Measurements from ENCODE around the gene MEMO1.
"Not testable (repeated sequence)": the region's sequence is repeated elsewhere in the genome, so short reads cannot be mapped to it uniquely, and the experiment has no call there.

Gene MEMO1

GRCh38 chr2:31956312-31956711 lies 54.5 kb downstream of the MEMO1 start:
- DNase-seq = no peak

GRCh38 chr2:31953095-31953494 lies 57.7 kb downstream of the MEMO1 start:
- DNase-seq = not testable (repeated sequence)

GRCh38 chr2:31950946-31951562 lies 59.8 kb downstream of the MEMO1 start:
- no peak for DNase-seq

- no peak for DNase-seq
Observed at GRCh38 chr2:31947871-31948270, 62.9 kb downstream of the MEMO1 start.

GRCh38 chr2:31946838-31947237 lies 64.0 kb downstream of the MEMO1 start:
- no peak for DNase-seq

GRCh38 chr2:31945572-31945935 lies 65.3 kb downstream of the MEMO1 start:
- DNase-seq = no peak

- no peak for DNase-seq
Observed at GRCh38 chr2:31944828-31945571, 65.8 kb downstream of the MEMO1 start.

GRCh38 chr2:31943636-31944225 lies 67.1 kb downstream of the MEMO1 start:
- no peak for DNase-seq

GRCh38 chr2:31940920-31941319 lies 69.9 kb downstream of the MEMO1 start:
- no peak for DNase-seq

- DNase-seq = no peak
Observed at GRCh38 chr2:31937741-31938140, 73.1 kb downstream of the MEMO1 start.

GRCh38 chr2:31935370-31935769 lies 75.4 kb downstream of the MEMO1 start:
- no peak for DNase-seq

- no peak for DNase-seq
Observed at GRCh38 chr2:31933066-31933465, 77.7 kb downstream of the MEMO1 start.

GRCh38 chr2:31932589-31932988 lies 78.2 kb downstream of the MEMO1 start:
- no peak for DNase-seq

GRCh38 chr2:31931916-31932315 lies 78.9 kb downstream of the MEMO1 start:
- no peak for DNase-seq

- DNase-seq = no peak
Observed at GRCh38 chr2:31925517-31925916, 85.3 kb downstream of the MEMO1 start.

- no peak for DNase-seq
Observed at GRCh38 chr2:31923662-31924061, 87.1 kb downstream of the MEMO1 start.

GRCh38 chr2:31922542-31923408 lies 88.0 kb downstream of the MEMO1 start:
- DNase-seq = no peak

GRCh38 chr2:31920962-31921361 lies 89.8 kb downstream of the MEMO1 start:
- no peak for DNase-seq

GRCh38 chr2:31919499-31919898 lies 91.3 kb downstream of the MEMO1 start:
- no peak for DNase-seq

GRCh38 chr2:31909661-31910060 lies 101.1 kb downstream of the MEMO1 start:
- no peak for DNase-seq

- DNase-seq = not testable (repeated sequence)
Observed at GRCh38 chr2:31907491-31907890, 103.3 kb downstream of the MEMO1 start.

- no peak for DNase-seq
Observed at GRCh38 chr2:31903109-31903780, 107.6 kb downstream of the MEMO1 start.

GRCh38 chr2:31901900-31902299 lies 108.9 kb downstream of the MEMO1 start:
- no peak for DNase-seq
